ENCODE results near the gene CDC42EP4.

CDC42EP4 gene

GRCh38 chr17:73323409-73324159 is 11.8 kb upstream of the CDC42EP4 start:
- in situ Hi-C loops (cut with HindIII; ENCODE audit: low pct_ligation_motif_present, low sequenced_read_pairs) = no loop called here
- Histone ChIP-seq H3K36me3 (replicated peaks) (no peaks in the 10 kb centered on the region), H3K27me3 (replicated peaks) (no peaks in the 10 kb centered on the region), H3K4me3 (ENCODE audit: low read depth, low read length) (no peak overlapping the region), H3K27ac (no peak overlapping the region)
- TF ChIP-seq CTCF (IDR thresholded peaks at IDR 0.05; ENCODE audit: low read depth, low read length, missing control alignments) = no peak
- DNase-seq = peak; percentile 39

- no peaks in the 10 kb centered on the region for H3K36me3 ChIP-seq (replicated peaks)
- H3K4me3 ChIP-seq (ENCODE audit: low read depth, low read length) = no peak overlapping the region
- in situ Hi-C loops (cut with HindIII; ENCODE audit: low pct_ligation_motif_present, low sequenced_read_pairs) = no loop called here
- DNase-seq = no peak
- no peaks in the 10 kb centered on the region for H3K27me3 ChIP-seq (replicated peaks)
- no peak overlapping the region for H3K27ac ChIP-seq
- no peak for TF ChIP-seq CTCF (IDR thresholded peaks at IDR 0.05; ENCODE audit: low read depth, low read length, missing control alignments)
Observed at GRCh38 chr17:73320601-73321264, 8.9 kb upstream of the CDC42EP4 start.

GRCh38 chr17:73319766-73320165 is 8.0 kb upstream of the CDC42EP4 start:
- Histone ChIP-seq H3K36me3 (replicated peaks) (no peaks in the 10 kb centered on the region), H3K4me3 (ENCODE audit: low read depth, low read length) (no peak overlapping the region), H3K27me3 (replicated peaks) (no peaks in the 10 kb centered on the region), H3K27ac (no peak overlapping the region)
- no peak for DNase-seq
- in situ Hi-C loops (cut with HindIII; ENCODE audit: low pct_ligation_motif_present, low sequenced_read_pairs) = no loop called here
- TF ChIP-seq CTCF (IDR thresholded peaks at IDR 0.05; ENCODE audit: low read depth, low read length, missing control alignments) = no peak

GRCh38 chr17:73318836-73319235 is 7.0 kb upstream of the CDC42EP4 start:
- Histone ChIP-seq H3K4me3 (ENCODE audit: low read depth, low read length) (no peak overlapping the region), H3K36me3 (replicated peaks) (no peaks in the 10 kb centered on the region), H3K27me3 (replicated peaks) (no peaks in the 10 kb centered on the region), H3K27ac (no peak overlapping the region)
- DNase-seq = no peak
- in situ Hi-C loops (cut with HindIII; ENCODE audit: low pct_ligation_motif_present, low sequenced_read_pairs) = no loop called here
- TF ChIP-seq CTCF (IDR thresholded peaks at IDR 0.05; ENCODE audit: low read depth, low read length, missing control alignments) = no peak

GRCh38 chr17:73318427-73318813 is 6.6 kb upstream of the CDC42EP4 start:
- no peak for DNase-seq
- in situ Hi-C loops (cut with HindIII; ENCODE audit: low pct_ligation_motif_present, low sequenced_read_pairs) = no loop called here
- TF ChIP-seq CTCF (IDR thresholded peaks at IDR 0.05; ENCODE audit: low read depth, low read length, missing control alignments) = no peak
- Histone ChIP-seq H3K27me3 (replicated peaks) (no peaks in the 10 kb centered on the region), H3K27ac (no peak overlapping the region), H3K36me3 (replicated peaks) (no peaks in the 10 kb centered on the region), H3K4me3 (ENCODE audit: low read depth, low read length) (no peak overlapping the region)
